Measurements from ENCODE around the gene AGTPBP1.

AGTPBP1 gene

GRCh38 chr9:85647571-85647970, 94.2 kb downstream of the AGTPBP1 start:
- peak overlapping the region; percentile 49 for H3K27ac ChIP-seq
- H3K36me3 ChIP-seq = peaks cover 89% of the 10 kb centered on the region
- no peak for TF ChIP-seq CTCF (IDR thresholded peaks at IDR 0.05)
- H3K4me3 ChIP-seq (ENCODE audit: low read depth in 1 of 2, low read length in 1 of 2) = no peak overlapping the region
- no peaks in the 10 kb centered on the region for H3K27me3 ChIP-seq
- no peaks in the 10 kb centered on the region for H3K9me3 ChIP-seq
- peaks cover 0 to 2% of the 10 kb centered on the region in 2 experiments for H3K4me1 ChIP-seq (ENCODE audit: control insufficient read depth in 1 of 2, insufficient read depth in 1 of 2, low read depth in 1 of 2, low read length in 1 of 2)

GRCh38 chr9:85645909-85646627, 95.7 kb downstream of the AGTPBP1 start:
- Histone ChIP-seq H3K36me3 (peaks cover 89% of the 10 kb centered on the region), H3K27ac (no peak overlapping the region), H3K4me1 (ENCODE audit: control insufficient read depth in 1 of 2, insufficient read depth in 1 of 2, low read depth in 1 of 2, low read length in 1 of 2) (peaks cover 0 to 2% of the 10 kb centered on the region in 2 experiments), H3K27me3 (no peaks in the 10 kb centered on the region), H3K9me3 (no peaks in the 10 kb centered on the region), H3K4me3 (ENCODE audit: low read depth in 1 of 2, low read length in 1 of 2) (no peak overlapping the region)
- TF ChIP-seq CTCF (IDR thresholded peaks at IDR 0.05) = no peak

GRCh38 chr9:85640425-85640824, 101.3 kb downstream of the AGTPBP1 start:
- Histone ChIP-seq H3K27me3 (no peaks in the 10 kb centered on the region), H3K4me3 (ENCODE audit: low read depth in 1 of 2, low read length in 1 of 2) (no peak overlapping the region), H3K27ac (no peak overlapping the region), H3K4me1 (ENCODE audit: control insufficient read depth in 1 of 2, insufficient read depth in 1 of 2, low read depth in 1 of 2, low read length in 1 of 2) (no peaks in the 10 kb centered on the region), H3K9me3 (no peaks in the 10 kb centered on the region), H3K36me3 (peaks cover 63% of the 10 kb centered on the region)
- TF ChIP-seq CTCF (IDR thresholded peaks at IDR 0.05) = no peak

GRCh38 chr9:85639675-85640186, 102.0 kb downstream of the AGTPBP1 start:
- Histone ChIP-seq H3K4me3 (ENCODE audit: low read depth in 1 of 2, low read length in 1 of 2) (no peak overlapping the region), H3K36me3 (peaks cover 63% of the 10 kb centered on the region), H3K4me1 (ENCODE audit: control insufficient read depth in 1 of 2, insufficient read depth in 1 of 2, low read depth in 1 of 2, low read length in 1 of 2) (no peaks in the 10 kb centered on the region), H3K9me3 (no peaks in the 10 kb centered on the region), H3K27ac (no peak overlapping the region), H3K27me3 (no peaks in the 10 kb centered on the region)
- TF ChIP-seq CTCF (IDR thresholded peaks at IDR 0.05) = no peak

GRCh38 chr9:85631809-85632208, 109.9 kb downstream of the AGTPBP1 start:
- peaks cover 70% of the 10 kb centered on the region for H3K36me3 ChIP-seq
- H3K4me1 ChIP-seq (ENCODE audit: control insufficient read depth in 1 of 2, insufficient read depth in 1 of 2, low read depth in 1 of 2, low read length in 1 of 2) = no peaks in the 10 kb centered on the region

More at GRCh38 chr9:85631809-85632208, 109.9 kb downstream of the AGTPBP1 start:
- Histone ChIP-seq H3K4me3 (ENCODE audit: low read depth in 1 of 2, low read length in 1 of 2) (no peak overlapping the region), H3K9me3 (no peaks in the 10 kb centered on the region), H3K27ac (no peak overlapping the region), H3K27me3 (no peaks in the 10 kb centered on the region)
- TF ChIP-seq CTCF (IDR thresholded peaks at IDR 0.05) = no peak
